ENCODE results near the gene TSPAN4.
A peak's percentile ranks its signal among the peaks of the same experiment; 100 is the strongest.

DNA sequence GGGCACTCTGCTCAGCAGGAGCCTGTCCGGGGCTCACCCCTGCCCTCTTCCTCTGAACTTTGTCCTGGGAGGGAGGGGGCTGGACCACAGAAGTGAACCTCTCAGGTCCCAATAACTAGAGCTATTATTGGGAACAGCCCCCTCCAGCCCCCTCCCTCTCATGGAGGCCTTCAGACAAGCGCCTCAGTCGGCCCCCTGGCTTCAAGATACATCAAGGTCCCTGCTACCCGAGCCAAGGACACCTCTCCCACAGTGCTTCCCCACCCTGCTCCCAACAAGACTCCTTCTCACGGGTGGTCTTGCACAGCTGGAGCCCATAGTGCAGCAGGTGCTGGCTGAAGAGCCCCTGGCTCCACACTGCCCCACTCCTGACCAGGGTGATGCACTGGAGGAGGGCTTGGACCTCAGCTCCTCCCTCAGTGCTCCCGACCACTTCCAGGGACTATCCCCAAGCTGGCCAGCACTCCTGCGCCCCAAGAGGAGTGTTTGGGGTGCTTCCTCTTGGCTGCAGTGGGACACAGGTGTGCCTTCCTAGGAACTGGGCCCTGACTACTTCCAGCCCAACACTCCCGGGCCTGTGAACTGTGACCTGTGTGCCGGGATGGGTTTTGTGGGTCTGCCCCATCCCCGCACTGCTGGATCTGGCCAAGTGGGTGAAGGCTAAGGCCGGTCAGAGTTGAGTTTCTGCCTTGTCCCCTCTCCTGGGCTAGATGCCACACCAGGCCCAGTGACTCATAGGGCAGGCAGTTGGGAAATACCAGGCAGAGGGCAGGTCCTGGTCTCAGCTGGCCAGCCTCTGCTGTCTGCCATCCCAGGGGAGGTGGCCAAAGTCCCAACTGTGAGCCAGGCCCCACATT lies 21.8 kb upstream of the TSPAN4 start:
- no peak for TF ChIP-seq CTCF (IDR thresholded peaks at IDR 0.05 in 4 of 5, conservative IDR thresholded peaks at IDR 0.05 in 1 of 5)
- peak in 1 of 2 donors; percentile 34 for TF ChIP-seq POLR2A (IDR thresholded peaks at IDR 0.05)

Measured in gastrocnemius medialis (tissue), 4 donors.